Esophagus squamous epithelium (tissue), 4 donors: ENCODE measurements around the gene HMCES.

Experiments used
- POLR2A ChIP-seq, 4 donors: fragments of 450-650 bp; IDR thresholded peaks; one replicate each; pipeline ENCODE4 v1.6.1; 2017; ENCODE audit warnings: antibody characterized with exemption in 4 of 4, mild to moderate bottlenecking in 4 of 4, moderate library complexity in 3 of 4
- TF ChIP-seq, protein P1 (sequence below), 6 experiments: fragments of 450-650 bp in 4 of 6; fragments of 200-600 bp in 2 of 6; sonication (generic) in 2 of 6; IDR thresholded peaks; one replicate each; pipeline ENCODE4 v1.5.1; 2016 to 2019; ENCODE audit warnings: antibody characterized with exemption in 6 of 6, mild to moderate bottlenecking in 4 of 6, moderate library complexity in 4 of 6

GRCh38 chr3:129239991-129240390 lies 38.7 kb upstream of the HMCES start:
- no peak for TF ChIP-seq POLR2A (IDR thresholded peaks at IDR 0.05)
- TF ChIP-seq, protein P1, sequence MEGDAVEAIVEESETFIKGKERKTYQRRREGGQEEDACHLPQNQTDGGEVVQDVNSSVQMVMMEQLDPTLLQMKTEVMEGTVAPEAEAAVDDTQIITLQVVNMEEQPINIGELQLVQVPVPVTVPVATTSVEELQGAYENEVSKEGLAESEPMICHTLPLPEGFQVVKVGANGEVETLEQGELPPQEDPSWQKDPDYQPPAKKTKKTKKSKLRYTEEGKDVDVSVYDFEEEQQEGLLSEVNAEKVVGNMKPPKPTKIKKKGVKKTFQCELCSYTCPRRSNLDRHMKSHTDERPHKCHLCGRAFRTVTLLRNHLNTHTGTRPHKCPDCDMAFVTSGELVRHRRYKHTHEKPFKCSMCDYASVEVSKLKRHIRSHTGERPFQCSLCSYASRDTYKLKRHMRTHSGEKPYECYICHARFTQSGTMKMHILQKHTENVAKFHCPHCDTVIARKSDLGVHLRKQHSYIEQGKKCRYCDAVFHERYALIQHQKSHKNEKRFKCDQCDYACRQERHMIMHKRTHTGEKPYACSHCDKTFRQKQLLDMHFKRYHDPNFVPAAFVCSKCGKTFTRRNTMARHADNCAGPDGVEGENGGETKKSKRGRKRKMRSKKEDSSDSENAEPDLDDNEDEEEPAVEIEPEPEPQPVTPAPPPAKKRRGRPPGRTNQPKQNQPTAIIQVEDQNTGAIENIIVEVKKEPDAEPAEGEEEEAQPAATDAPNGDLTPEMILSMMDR (IDR thresholded peaks at IDR 0.05) = no peak
